OCI-M2 (cell line): ENCODE measurements around the gene OR4D5.

Experiments used
- DNase-seq: peaks from one replicate; lab custom pipeline; 2025; ENCODE audit not compliant: unreplicated experiment; lab: John Stamatoyannopoulos, UW

Gene OR4D5

GRCh38 chr11:123939317-123939716 is at the start of gene OR4D5:
OR4D5 (plus strand) TSS chr11:123939617; CDS start chr11:123939617, 0 bp downstream.
- DNase-seq: no peak

GRCh38 chr11:123892031-123892430 is 47.4 kb upstream of the OR4D5 start:
- DNase-seq: no peak

- DNase-seq: no peak
These were observed 39.6 kb upstream of the OR4D5 start for GRCh38 chr11:123899792-123900191.

- DNase-seq: no peak
These were observed 37.5 kb upstream of the OR4D5 start, which contains the start of gene OR8D4 for GRCh38 chr11:123901867-123902266. OR8D4 (plus strand) TSS chr11:123902167; CDS start chr11:123906432, 4,265 bp downstream.

GRCh38 chr11:123903932-123904331 is 35.5 kb upstream of the OR4D5 start:
- no peak for DNase-seq

- no peak for DNase-seq
These were observed 34.5 kb upstream of the OR4D5 start for GRCh38 chr11:123904932-123905331.

- no peak for DNase-seq
These were observed 33.6 kb upstream of the OR4D5 start for GRCh38 chr11:123905826-123906225.

- no peak for DNase-seq
These were observed 18.5 kb upstream of the OR4D5 start for GRCh38 chr11:123920943-123921342.

GRCh38 chr11:123924027-123924426 is 15.4 kb upstream of the OR4D5 start:
- DNase-seq: no peak

GRCh38 chr11:123942413-123942812 is 3.0 kb downstream of the OR4D5 start:
- no peak for DNase-seq

- DNase-seq: no peak
These were observed 4.3 kb downstream of the OR4D5 start, which contains the start of gene OR6T1 for GRCh38 chr11:123943738-123944137. OR6T1 (minus strand) TSS chr11:123943838; CDS start chr11:123943838, 0 bp downstream.

GRCh38 chr11:123945132-123945531 is 5.7 kb downstream of the OR4D5 start:
- no peak for DNase-seq

- DNase-seq: no peak
These were observed 17.3 kb downstream of the OR4D5 start for GRCh38 chr11:123956752-123957151.

GRCh38 chr11:123973816-123974215 is 34.4 kb downstream of the OR4D5 start:
- DNase-seq: no peak

- DNase-seq: no peak
These were observed 37.5 kb downstream of the OR4D5 start for GRCh38 chr11:123976770-123977560.

- DNase-seq: no peak
These were observed 38.4 kb downstream of the OR4D5 start, which contains the start of gene OR10S1 for GRCh38 chr11:123977731-123978347. OR10S1 (minus strand) TSS chr11:123977781; CDS start chr11:123977664, 117 bp downstream.

- no peak for DNase-seq
These were observed 39.9 kb downstream of the OR4D5 start for GRCh38 chr11:123979311-123979710.
